DND-41 (cell line): ENCODE data around the gene ATP5MG.

ENCODE experiments used
- CTCF ChIP-seq: IDR thresholded peaks from 2 replicates; pipeline ENCODE4 v1.5.1; 2012; ENCODE audit warnings: borderline replicate concordance, low read length, moderate library complexity, mild to moderate bottlenecking; ENCODE audit not compliant: poor library complexity, severe bottlenecking; ENCODE audit errors: extremely low read depth
- EZH2 ChIP-seq: IDR thresholded peaks from 3 replicates; pipeline ENCODE4 v1.6.1; 2012; ENCODE audit warnings: borderline replicate concordance, low read depth, mild to moderate bottlenecking, moderate library complexity, low read length, inconsistent platforms; ENCODE audit not compliant: severe bottlenecking

GRCh38 chr11:118398791-118399559 is 2.4 kb upstream of the ATP5MG start:
- TF ChIP-seq EZH2: no peak
- TF ChIP-seq CTCF: no peak
